Upper lobe of left lung (tissue), 6 donors: ENCODE measurements around the gene CNPY2. TPM values are rescaled to one million over a fixed set of nuclear protein-coding genes. Genes with fewer than 3 reads are reported as not detected.

Source experiments
- ATAC-seq, 2 donors: fragments of 200-7000 bp; cut with Tn5 transposase; one replicate each; pipeline ENCODE4 v1.9.1; 2022; ENCODE audit warnings: mild to moderate bottlenecking in 2 of 2, moderate library complexity in 2 of 2; ENCODE audit not compliant: low FRiP score in 2 of 2
- DNase-seq, 2 donors: peaks; one replicate each; pipeline ENCODE4 v3.0.0-alpha.2; 2019 to 2020
- H3K27ac ChIP-seq, 4 donors: fragments of 200-600 bp; sonication (generic); one replicate each; pipeline ENCODE4 v1.5.1; 2016 to 2019
- H3K27me3 ChIP-seq, 4 donors: fragments of 200-600 bp; sonication (generic); one replicate each; pipeline ENCODE4 v1.5.1; 2017 to 2019
- H3K36me3 ChIP-seq, 4 donors: fragments of 200-600 bp; sonication (generic); one replicate each; pipeline ENCODE4 v1.5.1; 2016 to 2019
- H3K4me1 ChIP-seq, 4 donors: fragments of 200-600 bp; sonication (generic); one replicate each; pipeline ENCODE4 v1.5.1; 2018 to 2019
- H3K4me3 ChIP-seq, 4 donors: fragments of 200-600 bp; sonication (generic); one replicate each; pipeline ENCODE4 v1.5.1; 2017 to 2019; ENCODE audit warnings: mild to moderate bottlenecking in 2 of 4, moderate library complexity in 1 of 4
- H3K9me3 ChIP-seq, 4 donors: fragments of 200-600 bp; sonication (generic); one replicate each; pipeline ENCODE4 v1.5.1; 2018 to 2019
- EP300 ChIP-seq, 4 donors: sonication (generic); formaldehyde crosslinking; IDR thresholded peaks; one replicate each; pipeline ENCODE4 v1.5.1; 2017; ENCODE audit warnings: antibody characterized with exemption in 4 of 4, control low read depth in 2 of 4
- POLR2A ChIP-seq, 4 donors: fragments of 450-650 bp; IDR thresholded peaks; one replicate each; pipeline ENCODE4 v1.5.1; 2016 to 2017; ENCODE audit warnings: antibody characterized with exemption in 4 of 4, mild to moderate bottlenecking in 2 of 4
- POLR2AphosphoS5 ChIP-seq, 2 donors: sonication (generic); formaldehyde crosslinking; IDR thresholded peaks; one replicate each; pipeline ENCODE4 v1.5.1; 2017; ENCODE audit warnings: antibody characterized with exemption in 2 of 2
- WGBS, 2 donors: methylation state at CpG; one replicate each; pipeline ENCODE4 v1.1.5; 2017 to 2018; 5-methylcytosine and 5-hydroxymethylcytosine counted together
- total RNA-seq, 6 donors: library from RNA; depleted of rRNA in 4 of 6; stranded (reverse); fragments of >200 nt in 4 of 6; gene quantifications; one replicate each; pipeline versions ENCODE4 v1.1.0 to v1.2.1, GENCODE V29; 2016 to 2021
- TF ChIP-seq, protein P1 (sequence below), 6 experiments: fragments of 450-650 bp in 4 of 6; fragments of 200-600 bp in 2 of 6; sonication (generic) in 2 of 6; IDR thresholded peaks; one replicate each; pipeline ENCODE4 v1.5.1; 2016 to 2019; ENCODE audit warnings: antibody characterized with exemption in 6 of 6
- donor health status: DM: no; HTN: no; CAD: no; lungs with moderate emphysema.
- donor health status: DM: no; HTN: yes; CAD: no; lungs with severe emphysema.

The CNPY2 gene
- 100 to 1,000 TPM in 1 of 6 donors, 10 to 100 TPM in 5; 50.3 to 105 (median 61.4) TPM for total RNA-seq

DNA sequence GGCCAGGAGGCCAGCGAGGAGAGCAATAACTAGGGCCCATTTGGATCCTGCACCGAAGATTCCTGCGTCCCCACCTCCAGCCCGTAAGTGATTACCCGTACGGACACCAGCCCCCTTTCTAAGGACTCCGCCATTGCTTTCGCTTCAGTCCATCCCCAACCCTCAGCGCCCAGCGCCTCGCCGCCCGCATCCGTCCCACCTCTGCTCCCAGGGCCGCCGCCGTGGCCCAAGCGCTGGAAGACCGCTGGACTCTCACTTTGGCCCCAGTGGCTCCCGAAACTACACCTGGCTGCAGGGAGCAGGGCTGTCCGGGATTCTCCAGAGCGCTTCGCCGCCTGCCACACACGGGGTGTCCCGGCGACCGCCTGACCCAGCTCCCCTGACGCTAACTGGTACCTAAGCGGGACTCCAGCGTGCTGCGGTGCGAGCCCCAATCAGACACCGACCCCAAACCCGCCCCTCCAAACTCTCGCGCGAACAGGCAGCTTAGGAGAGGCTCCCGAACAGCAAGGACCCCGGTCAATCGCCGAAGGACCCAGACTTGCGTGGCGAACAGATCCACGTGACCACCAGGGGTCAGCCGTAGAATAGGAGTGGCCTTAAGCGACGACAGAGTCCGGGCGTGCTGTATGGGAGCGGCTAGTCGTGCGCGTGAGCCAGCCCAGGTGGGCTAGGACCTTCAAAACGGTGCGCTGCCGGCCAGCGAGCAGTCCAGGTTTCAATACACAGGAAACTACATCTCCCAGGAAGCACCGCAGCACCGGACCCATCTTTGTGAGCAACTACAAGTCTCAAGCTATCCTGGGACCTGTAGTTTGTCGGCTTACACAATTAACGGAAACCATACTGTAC, at the start of gene CNPY2:
Gene CNPY2 (minus strand): TSS at position 367 of the 852 bp plus-strand sequence. CDS start 771 bp downstream, outside the sequence.
- Histone ChIP-seq H3K27ac (peak within 1 kb of the TSS; percentile 91 to 94 (median 93)), H3K36me3 (peaks cover 4 to 57% (median 22%) of the 10 kb centered on the region in 4 donors), H3K4me3 (peak within 1 kb of the TSS; percentile 84 to 92 (median 86))

DNA sequence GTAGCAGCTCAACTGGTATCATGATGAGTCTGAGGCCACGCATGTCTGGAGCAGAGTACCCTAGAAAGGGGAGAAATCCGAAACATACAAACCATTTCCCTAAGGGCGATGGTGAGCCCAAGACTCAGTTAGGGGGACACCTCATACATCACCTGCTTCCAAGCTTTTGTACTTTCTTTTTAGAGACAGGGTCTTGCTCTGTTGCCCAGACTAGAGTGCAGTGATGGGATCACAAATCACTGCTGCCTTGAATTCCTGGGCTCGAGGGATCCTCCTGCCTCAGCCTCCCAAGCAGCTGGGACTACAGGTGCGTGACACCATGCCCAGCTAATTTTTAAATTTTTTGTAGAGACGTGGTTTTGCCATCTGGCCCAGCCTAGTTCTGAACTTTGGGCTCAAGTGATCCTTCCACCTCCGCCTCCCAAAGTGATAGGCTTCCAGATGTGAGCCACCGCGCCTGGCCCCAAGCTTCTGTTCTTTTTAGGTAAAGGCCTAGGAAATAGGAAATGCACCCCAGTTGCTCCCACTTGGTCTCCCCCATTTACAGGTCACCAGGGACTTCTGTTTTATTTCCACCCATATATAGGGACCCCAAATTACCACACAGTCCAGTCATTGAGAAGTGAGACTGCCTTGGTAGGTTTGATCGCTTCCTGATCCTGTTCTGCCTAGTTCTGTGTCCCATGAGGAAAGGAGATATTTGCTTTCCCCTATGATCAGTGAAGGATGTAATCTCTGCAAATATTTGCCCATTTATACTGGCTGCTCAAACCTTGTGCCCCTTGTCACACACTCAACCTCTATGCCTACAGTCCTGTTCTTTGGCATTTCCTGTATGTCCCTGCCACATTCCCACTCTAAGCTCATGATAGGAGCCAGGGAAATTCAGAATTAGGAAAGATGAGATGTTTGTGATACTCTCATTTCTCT, 46.6 kb upstream of the CNPY2 start, which contains the start of gene APOF:
Gene APOF (minus strand): TSS at position 728 of the 930 bp plus-strand sequence. CDS start 112 bp downstream, at position 616.
- no peak for ATAC-seq
- H3K9me3 ChIP-seq = no peaks in the 10 kb centered on the region
- no peak for DNase-seq
- TF ChIP-seq POLR2A (IDR thresholded peaks at IDR 0.05) (no peak), POLR2AphosphoS5 (IDR thresholded peaks at IDR 0.05) (no peak), EP300 (IDR thresholded peaks at IDR 0.05) (no peak)
- TF ChIP-seq, protein P1, sequence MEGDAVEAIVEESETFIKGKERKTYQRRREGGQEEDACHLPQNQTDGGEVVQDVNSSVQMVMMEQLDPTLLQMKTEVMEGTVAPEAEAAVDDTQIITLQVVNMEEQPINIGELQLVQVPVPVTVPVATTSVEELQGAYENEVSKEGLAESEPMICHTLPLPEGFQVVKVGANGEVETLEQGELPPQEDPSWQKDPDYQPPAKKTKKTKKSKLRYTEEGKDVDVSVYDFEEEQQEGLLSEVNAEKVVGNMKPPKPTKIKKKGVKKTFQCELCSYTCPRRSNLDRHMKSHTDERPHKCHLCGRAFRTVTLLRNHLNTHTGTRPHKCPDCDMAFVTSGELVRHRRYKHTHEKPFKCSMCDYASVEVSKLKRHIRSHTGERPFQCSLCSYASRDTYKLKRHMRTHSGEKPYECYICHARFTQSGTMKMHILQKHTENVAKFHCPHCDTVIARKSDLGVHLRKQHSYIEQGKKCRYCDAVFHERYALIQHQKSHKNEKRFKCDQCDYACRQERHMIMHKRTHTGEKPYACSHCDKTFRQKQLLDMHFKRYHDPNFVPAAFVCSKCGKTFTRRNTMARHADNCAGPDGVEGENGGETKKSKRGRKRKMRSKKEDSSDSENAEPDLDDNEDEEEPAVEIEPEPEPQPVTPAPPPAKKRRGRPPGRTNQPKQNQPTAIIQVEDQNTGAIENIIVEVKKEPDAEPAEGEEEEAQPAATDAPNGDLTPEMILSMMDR (IDR thresholded peaks at IDR 0.05) = no peak
- H3K27ac ChIP-seq = no peak within 1 kb of the TSS
- no peak within 1 kb of the TSS for H3K4me3 ChIP-seq
- 89 to 92% methylated on average over 10 of the region's 10 CpGs for WGBS, 2 donors
- H3K27me3 ChIP-seq = no peaks in the 10 kb centered on the region
- no peaks in the 10 kb centered on the region for H3K36me3 ChIP-seq
- H3K4me1 ChIP-seq = peaks cover 14 to 28% (median 18%) of the 10 kb centered on the region in 4 donors

More for the DNA sequence above, at the start of gene CNPY2:
- H3K9me3 ChIP-seq = no peaks in the 10 kb centered on the region
- ATAC-seq (peak; percentile 98), DNase-seq (peak; percentile 93 to 98)
- WGBS, 2 donors = 0% methylated on average over 19 to 55 of the region's 62 CpGs
- TF ChIP-seq POLR2A (IDR thresholded peaks at IDR 0.05) (peak in 3 of 4 donors; percentile 63 to 84 (median 76)), EP300 (IDR thresholded peaks at IDR 0.05) (no peak), POLR2AphosphoS5 (IDR thresholded peaks at IDR 0.05) (peak; percentile 76 to 80)
- TF ChIP-seq, protein P1 (IDR thresholded peaks at IDR 0.05) = peak in 4 of 6 experiments; percentile 25 to 57 (median 44)
- peaks cover 13 to 19% (median 14%) of the 10 kb centered on the region in 4 donors for H3K4me1 ChIP-seq
- no peaks in the 10 kb centered on the region for H3K27me3 ChIP-seq

DNA sequence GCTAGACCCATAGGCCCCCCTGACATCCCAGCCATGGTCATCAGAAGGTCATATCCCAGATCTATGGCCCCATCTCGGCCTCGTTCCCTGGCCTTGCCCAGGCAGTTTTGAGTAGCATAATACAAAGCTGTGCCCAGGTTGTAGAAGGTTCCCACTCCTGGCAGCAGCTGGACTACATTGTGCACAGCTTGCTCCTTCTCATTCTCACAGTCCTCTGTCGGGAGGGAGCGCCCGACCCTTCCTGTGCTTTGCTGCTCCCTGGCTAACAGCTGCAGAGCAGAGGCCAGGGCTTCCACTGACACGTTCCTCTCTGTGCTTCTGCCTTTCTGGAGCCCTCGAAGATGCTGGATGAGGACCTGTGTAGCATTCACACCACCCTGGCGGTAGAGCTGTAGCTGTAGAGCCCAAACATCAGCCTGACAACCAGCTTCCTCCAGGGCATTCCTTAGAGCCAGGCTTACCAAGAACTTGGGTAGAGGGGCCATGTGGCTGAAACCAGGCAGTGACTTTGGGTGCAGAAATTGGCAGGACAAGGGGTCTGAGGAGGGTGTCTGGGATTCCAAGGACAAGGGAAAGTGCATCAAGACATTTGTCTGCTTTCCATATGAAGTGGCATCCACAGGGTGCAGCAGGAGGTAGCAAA, 45.8 kb upstream of the CNPY2 start:
- no peak for DNase-seq
- H3K4me1 ChIP-seq = peaks cover 14 to 33% (median 20%) of the 10 kb centered on the region in 4 donors
- ATAC-seq = no peak
- H3K27ac ChIP-seq = no peak overlapping the region
- H3K27me3 ChIP-seq = no peaks in the 10 kb centered on the region
- no peaks in the 10 kb centered on the region for H3K9me3 ChIP-seq
- no peak overlapping the region for H3K4me3 ChIP-seq
- H3K36me3 ChIP-seq = peaks cover 0 to under 1% (median 0%) of the 10 kb centered on the region in 4 donors
- no peak for TF ChIP-seq POLR2A (IDR thresholded peaks at IDR 0.05)
- no peak for TF ChIP-seq POLR2AphosphoS5 (IDR thresholded peaks at IDR 0.05)
- TF ChIP-seq, protein P1 (IDR thresholded peaks at IDR 0.05) = no peak
- TF ChIP-seq EP300 (IDR thresholded peaks at IDR 0.05) = no peak
- WGBS, 2 donors = 69 to 72% methylated on average over 6 to 8 of the region's 8 CpGs
